Ovary (tissue), 3 donors: ENCODE measurements around the gene STK24.

Experiments used
- CTCF ChIP-seq, 3 donors: fragments of 450-650 bp in 2 of 3; fragments of 200-600 bp in 1 of 3; IDR thresholded peaks; one replicate each; pipeline versions ENCODE4 v1.5.1 to v1.8.0; 2016 to 2022; ENCODE audit warnings: antibody characterized with exemption in 3 of 3, mild to moderate bottlenecking in 1 of 3
- EP300 ChIP-seq: sonication (generic); formaldehyde crosslinking; IDR thresholded peaks from one replicate; pipeline ENCODE4 v1.6.1; 2017; ENCODE audit warnings: antibody characterized with exemption
- donor health status: DM: no; HTN: no; CAD: no.

GRCh38 chr13:98411013-98411412 is 165.9 kb downstream of the STK24 start:
- TF ChIP-seq EP300, result no peak
- TF ChIP-seq CTCF (IDR thresholded peaks at IDR 0.05), result no peak
